Gastroesophageal sphincter (tissue), 4 donors: ENCODE results near the gene FAM117A. TPM values are rescaled to one million over a fixed set of nuclear protein-coding genes. Genes with fewer than 3 reads are reported as not detected.

ENCODE experiments used
- ATAC-seq: fragments of 150-250 bp; one replicate; pipeline ENCODE4 v1.9.1; 2016; ENCODE audit warnings: mild to moderate bottlenecking, moderate library complexity
- H3K27ac ChIP-seq, 4 donors: fragments of 200-600 bp; sonication (generic) in 3 of 4; 1 replicate in 3 of 4; 2 replicates in 1 of 4; pipeline ENCODE4 v1.5.1; 2016 to 2019
- H3K27me3 ChIP-seq: fragments of 200-600 bp; sonication (generic); one replicate; pipeline ENCODE4 v1.5.1; 2019
- H3K36me3 ChIP-seq, 2 donors: fragments of 200-600 bp; sonication (generic); one replicate each; pipeline ENCODE4 v1.5.1; 2019; ENCODE audit warnings: control low read depth in 1 of 2
- H3K4me1 ChIP-seq, 3 donors: fragments of 200-600 bp; sonication (generic); 1 replicate in 2 of 3; 2 replicates in 1 of 3; pipeline ENCODE4 v1.5.1; 2016 to 2019; ENCODE audit warnings: control low read depth in 2 of 3
- H3K4me3 ChIP-seq, 2 donors: fragments of 200-600 bp; sonication (generic); one replicate each; pipeline ENCODE4 v1.5.1; 2019; ENCODE audit warnings: mild to moderate bottlenecking in 1 of 2, moderate library complexity in 1 of 2
- H3K9me3 ChIP-seq, 3 donors: fragments of 200-600 bp; sonication (generic); one replicate each; pipeline ENCODE4 v1.5.1; 2017 to 2019; ENCODE audit warnings: control low read depth in 2 of 3
- EP300 ChIP-seq: sonication (generic); formaldehyde crosslinking; IDR thresholded peaks from one replicate; pipeline ENCODE4 v1.6.1; 2017; ENCODE audit warnings: antibody characterized with exemption, mild to moderate bottlenecking
- POLR2A ChIP-seq, 2 donors: fragments of 450-650 bp; IDR thresholded peaks; one replicate each; pipeline ENCODE4 v1.6.1; 2017; ENCODE audit warnings: antibody characterized with exemption in 2 of 2, mild to moderate bottlenecking in 2 of 2, moderate library complexity in 1 of 2
- POLR2AphosphoS5 ChIP-seq: sonication (generic); formaldehyde crosslinking; IDR thresholded peaks from one replicate; pipeline ENCODE4 v1.6.1; 2017; ENCODE audit warnings: antibody characterized with exemption
- WGBS, 2 donors: methylation state at CpG; one replicate each; pipeline ENCODE4 v1.1.5; 2018; ENCODE audit warnings: low coverage in 1 of 2; 5-methylcytosine and 5-hydroxymethylcytosine counted together
- total RNA-seq, 4 donors: library from RNA; depleted of rRNA; stranded (reverse); fragments of >200 nt; gene quantifications; one replicate each; pipeline ENCODE4 v1.1.0, GENCODE V29; 2016
- TF ChIP-seq, protein P1 (sequence below), 4 experiments: fragments of 200-600 bp in 2 of 4; fragments of 450-650 bp in 2 of 4; sonication (generic) in 1 of 4; IDR thresholded peaks; one replicate each; pipeline ENCODE4 v1.5.1; 2017 to 2019; ENCODE audit warnings: antibody characterized with exemption in 4 of 4, mild to moderate bottlenecking in 2 of 4, moderate library complexity in 2 of 4

Gene FAM117A
- total RNA-seq, 4 donors from 2014 or later, result 12.4 to 39.5 (median 19.8) TPM

DNA sequence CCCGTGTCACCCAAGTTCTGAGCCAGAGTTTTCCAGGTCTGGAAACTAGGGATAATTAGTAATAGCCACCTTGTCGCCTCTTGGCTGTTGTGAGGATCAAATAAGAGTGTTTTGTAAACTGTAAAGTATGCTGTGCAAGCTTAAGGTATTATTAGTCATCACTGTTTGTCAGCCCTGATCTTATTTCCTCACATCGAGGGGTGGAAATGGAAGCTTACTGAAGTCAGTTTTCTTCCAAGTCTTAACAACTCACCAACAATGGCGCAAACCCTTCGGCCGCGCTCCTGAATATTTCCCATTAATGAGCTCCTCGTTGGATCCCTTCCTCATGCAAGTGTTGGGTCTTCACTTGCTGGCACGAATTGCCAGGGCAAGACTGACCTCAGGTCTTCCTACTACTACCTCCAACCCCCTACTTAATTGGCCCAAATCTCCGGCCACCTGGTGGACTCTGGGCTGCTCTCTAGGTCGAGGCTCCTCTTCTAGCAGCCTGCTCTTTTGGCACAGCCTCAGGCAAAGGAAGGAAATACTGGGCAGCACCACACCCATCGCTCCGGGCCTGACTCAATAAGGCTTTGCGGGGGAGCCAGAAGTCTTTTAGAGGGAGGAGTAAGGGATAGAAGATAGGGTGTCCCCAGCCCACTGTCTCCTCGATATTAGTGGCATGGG, 55.3 kb downstream of the FAM117A start:
- Histone ChIP-seq H3K27ac (peak overlapping the region in 3 of 4 donors; percentile 92 to 93 (median 93)), H3K27me3 (no peaks in the 10 kb centered on the region), H3K4me1 (peaks cover 7 to 35% (median 14%) of the 10 kb centered on the region in 3 donors), H3K4me3 (peak overlapping the region in 1 of 2 donors; percentile 99), H3K9me3 (no peaks in the 10 kb centered on the region), H3K36me3 (peaks cover 0 to 61% of the 10 kb centered on the region in 2 donors)
- TF ChIP-seq EP300 (no peak), POLR2AphosphoS5 (no peak), POLR2A (IDR thresholded peaks at IDR 0.05) (no peak)
- TF ChIP-seq, protein P1, sequence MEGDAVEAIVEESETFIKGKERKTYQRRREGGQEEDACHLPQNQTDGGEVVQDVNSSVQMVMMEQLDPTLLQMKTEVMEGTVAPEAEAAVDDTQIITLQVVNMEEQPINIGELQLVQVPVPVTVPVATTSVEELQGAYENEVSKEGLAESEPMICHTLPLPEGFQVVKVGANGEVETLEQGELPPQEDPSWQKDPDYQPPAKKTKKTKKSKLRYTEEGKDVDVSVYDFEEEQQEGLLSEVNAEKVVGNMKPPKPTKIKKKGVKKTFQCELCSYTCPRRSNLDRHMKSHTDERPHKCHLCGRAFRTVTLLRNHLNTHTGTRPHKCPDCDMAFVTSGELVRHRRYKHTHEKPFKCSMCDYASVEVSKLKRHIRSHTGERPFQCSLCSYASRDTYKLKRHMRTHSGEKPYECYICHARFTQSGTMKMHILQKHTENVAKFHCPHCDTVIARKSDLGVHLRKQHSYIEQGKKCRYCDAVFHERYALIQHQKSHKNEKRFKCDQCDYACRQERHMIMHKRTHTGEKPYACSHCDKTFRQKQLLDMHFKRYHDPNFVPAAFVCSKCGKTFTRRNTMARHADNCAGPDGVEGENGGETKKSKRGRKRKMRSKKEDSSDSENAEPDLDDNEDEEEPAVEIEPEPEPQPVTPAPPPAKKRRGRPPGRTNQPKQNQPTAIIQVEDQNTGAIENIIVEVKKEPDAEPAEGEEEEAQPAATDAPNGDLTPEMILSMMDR (IDR thresholded peaks at IDR 0.05), result no peak
- 37 to 44% methylated on average over 7 to 8 of the region's 15 CpGs for WGBS, 2 donors
- ATAC-seq, result peak; percentile 1

DNA sequence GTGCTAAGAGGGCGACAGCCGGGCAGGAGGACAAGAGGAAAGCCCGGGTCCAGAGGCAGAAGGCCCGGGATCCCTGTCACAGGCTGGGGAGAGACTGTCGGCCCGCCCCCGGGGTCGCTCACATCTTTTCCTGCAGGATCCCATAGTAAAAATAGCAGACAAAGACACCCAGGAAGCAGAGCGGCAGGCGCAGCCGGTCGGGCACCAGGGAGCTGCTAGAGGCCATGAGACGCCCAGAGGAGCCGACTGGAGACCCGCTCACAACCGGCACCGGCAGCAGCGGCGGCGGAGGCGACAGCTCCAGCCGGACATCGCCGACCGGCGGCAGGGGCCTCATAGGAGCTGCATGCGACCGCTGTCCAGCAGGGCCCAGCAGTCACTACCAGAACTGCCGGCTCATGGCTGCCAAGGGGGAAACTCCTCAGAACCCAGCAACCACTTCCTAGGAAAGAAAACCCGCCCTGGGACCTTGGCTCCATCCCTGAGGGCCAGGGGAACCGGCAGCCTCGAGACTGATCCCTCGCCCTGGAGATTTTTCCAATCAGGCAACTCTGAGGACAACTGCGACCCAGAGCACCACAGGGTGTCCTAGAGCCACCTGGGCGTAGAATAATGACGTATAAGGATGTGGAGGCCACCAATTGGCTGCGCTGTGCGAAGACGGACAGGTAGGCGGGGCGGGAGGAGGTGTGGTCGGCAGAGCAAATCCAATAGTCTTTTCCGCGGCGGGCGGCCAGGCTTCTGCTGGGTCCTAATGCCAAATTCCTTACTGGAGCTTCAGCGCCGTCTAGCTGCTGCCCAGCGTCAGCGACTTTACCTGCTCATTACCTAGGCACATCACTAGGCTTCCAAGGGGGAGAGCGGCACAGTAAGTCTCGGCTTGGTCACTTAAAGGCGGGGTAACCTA, 56.1 kb downstream of the FAM117A start, which contains the start of gene SLC35B1:
SLC35B1 (minus strand) TSS at position 357 of the 907 bp plus-strand sequence; CDS start at position 226, 131 bp downstream.
- no peaks in the 10 kb centered on the region for H3K27me3 ChIP-seq
- TF ChIP-seq EP300 (no peak), POLR2A (IDR thresholded peaks at IDR 0.05) (peak; percentile 68), POLR2AphosphoS5 (peak; percentile 59)
- TF ChIP-seq, protein P1 (IDR thresholded peaks at IDR 0.05), result peak; percentile 37 to 80 (median 66)
- ATAC-seq, result peak; percentile 100
- peaks cover 0 to 61% of the 10 kb centered on the region in 2 donors for H3K36me3 ChIP-seq
- peaks cover 7 to 35% (median 14%) of the 10 kb centered on the region in 3 donors for H3K4me1 ChIP-seq
- 0% methylated on average over 10 to 25 of the region's 53 CpGs for WGBS, 2 donors
- peak within 1 kb of the TSS; percentile 73 to 93 (median 92) for H3K27ac ChIP-seq
- no peaks in the 10 kb centered on the region for H3K9me3 ChIP-seq
- H3K4me3 ChIP-seq, result peak within 1 kb of the TSS; percentile 68 to 99

DNA sequence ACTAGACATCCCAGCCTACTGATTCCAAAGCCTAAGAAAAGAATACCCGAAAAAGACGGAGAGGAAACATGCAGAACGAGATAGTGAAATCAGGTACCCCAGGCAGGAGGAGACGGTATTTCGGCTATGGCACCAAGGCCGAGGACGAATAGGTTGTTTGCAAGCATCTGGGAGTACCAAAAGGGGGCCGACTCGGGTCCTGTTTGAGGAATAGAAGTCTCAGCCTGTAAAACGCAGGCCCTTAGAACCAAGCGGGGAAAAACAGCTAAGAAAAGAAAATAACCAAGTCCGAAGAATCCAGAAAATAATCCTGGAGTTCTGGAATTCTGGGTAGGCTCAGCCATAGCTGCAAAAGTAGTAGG, 56.7 kb downstream of the FAM117A start:
- no peaks in the 10 kb centered on the region for H3K27me3 ChIP-seq
- no peaks in the 10 kb centered on the region for H3K9me3 ChIP-seq
- ATAC-seq, result no peak
- H3K4me1 ChIP-seq, result peaks cover 7 to 35% (median 14%) of the 10 kb centered on the region in 3 donors
- peak overlapping the region; percentile 68 to 99 for H3K4me3 ChIP-seq
- WGBS, 2 donors, result 0 to 1% methylated on average over 11 to 12 of the region's 12 CpGs
- H3K27ac ChIP-seq, result peak overlapping the region; percentile 73 to 93 (median 92)
- peaks cover 0 to 61% of the 10 kb centered on the region in 2 donors for H3K36me3 ChIP-seq
- TF ChIP-seq, protein P1 (IDR thresholded peaks at IDR 0.05), result no peak
- TF ChIP-seq POLR2A (IDR thresholded peaks at IDR 0.05), result no peak
- TF ChIP-seq EP300, result no peak
- no peak for TF ChIP-seq POLR2AphosphoS5

DNA sequence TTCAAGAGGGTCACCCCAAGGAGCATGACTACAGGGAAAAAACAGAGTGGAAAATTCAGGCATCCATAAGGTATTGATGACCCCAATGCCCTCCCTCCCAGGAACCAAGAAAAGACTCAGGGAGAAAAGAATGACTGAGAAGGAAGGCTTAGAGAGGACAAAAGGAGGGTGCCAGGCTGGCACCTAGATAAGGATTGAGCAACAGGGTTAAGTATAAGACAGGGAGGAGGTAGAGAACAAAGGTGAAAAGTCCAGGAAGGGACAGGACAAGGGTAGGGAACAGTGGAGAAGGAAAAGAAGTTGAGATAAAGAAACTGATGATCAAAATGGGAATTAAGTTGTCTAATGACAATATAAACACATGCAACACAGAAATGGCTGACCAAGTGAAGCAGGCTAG, 58.7 kb downstream of the FAM117A start:
- ATAC-seq, result no peak
- Histone ChIP-seq H3K4me1 (peaks cover 7 to 35% (median 14%) of the 10 kb centered on the region in 3 donors), H3K27ac (no peak overlapping the region), H3K4me3 (no peak overlapping the region), H3K27me3 (no peaks in the 10 kb centered on the region), H3K9me3 (no peaks in the 10 kb centered on the region), H3K36me3 (peaks cover 0 to 61% of the 10 kb centered on the region in 2 donors)
- TF ChIP-seq, protein P1 (IDR thresholded peaks at IDR 0.05), result no peak
- TF ChIP-seq EP300 (no peak), POLR2AphosphoS5 (no peak), POLR2A (IDR thresholded peaks at IDR 0.05) (no peak)
